ENCODE results near the gene IFNL4. TPM values are rescaled to one million over a fixed set of nuclear protein-coding genes. Genes with fewer than 3 reads are reported as not detected.

The IFNL4 gene
- total and polyA plus RNA-seq, 2 donors (not counting 1 experiment from before 2014, with no cell fraction given) = not detected

GRCh38 chr19:39205449-39205764 lies 43.2 kb downstream of the IFNL4 start:
- Histone ChIP-seq H3K36me3 (replicated peaks in 1 of 2; ENCODE audit: control extremely low read depth in 1 of 2, control insufficient read depth in 1 of 2, extremely low read depth in 1 of 2, insufficient read depth in 2 of 2, low read length in 1 of 2) (no peaks in the 10 kb centered on the region), H3K79me2 (ENCODE audit: control insufficient read depth, insufficient read depth, low read length) (no peaks in the 10 kb centered on the region), H3K4me2 (replicated peaks; ENCODE audit: low read depth, low read length, poor library complexity, severe bottlenecking) (no peak overlapping the region), H2AFZ (ENCODE audit: insufficient read depth, low read depth, low read length, poor library complexity, severe bottlenecking) (no peak overlapping the region), H3K27ac (ENCODE audit: low read length in 2 of 2) (no peak overlapping the region), H3K27me3 (replicated peaks in 1 of 4; ENCODE audit: control extremely low read depth in 1 of 4, control insufficient read depth in 3 of 4, insufficient read depth in 4 of 4, low read length in 3 of 4) (peaks cover 0 to 29% (median 9%) of the 10 kb centered on the region in 4 experiments), H4K20me1 (ENCODE audit: control insufficient read depth, insufficient read depth, low read length, poor library complexity, severe bottlenecking) (no peaks in the 10 kb centered on the region), H3K9ac (ENCODE audit: low read length) (no peak overlapping the region), H3K9me3 (ENCODE audit: control extremely low read depth in 1 of 3, control insufficient read depth in 2 of 3, insufficient read depth in 1 of 3, low read length in 2 of 3) (no peaks in the 10 kb centered on the region), H3K4me1 (ENCODE audit: control insufficient read depth in 2 of 2, insufficient read depth in 2 of 2, low read length in 2 of 2) (no peaks in the 10 kb centered on the region), H3K4me3 (ENCODE audit: control extremely low read depth in 1 of 5, extremely low read depth in 1 of 5, insufficient read depth in 1 of 5, low read depth in 2 of 5, low read length in 4 of 5) (no peak overlapping the region)
- no peaks in the 10 kb centered on the region for H3K4me1 Mint-ChIP-seq
- WGBS (ENCODE audit: insufficient coverage) = no CpG with 5 or more reads among the region's 3 CpGs
- H3K4me3 Mint-ChIP-seq = no peak overlapping the region
- intact Hi-C loops (cut with micrococcal nuclease) = no loop called here
- CTCF ChIA-PET = no interaction called here
- H3K27ac Mint-ChIP-seq = no peak overlapping the region
- ATAC-seq (ENCODE audit: low read depth) (no peak), DNase-seq (no peak)
- POLR2A ChIA-PET = no interaction called here
- peaks cover 44% of the 10 kb centered on the region for H3K27me3 Mint-ChIP-seq
- H3K9me3 Mint-ChIP-seq (ENCODE audit: insufficient read depth) = no peaks in the 10 kb centered on the region
- TF ChIP-seq CTCF (IDR thresholded peaks at IDR 0.05) = no peak
- no peak for TF ChIP-seq EZH2 (IDR thresholded peaks at IDR 0.05; ENCODE audit: borderline replicate concordance, insufficient read depth, low read depth, low read length, poor library complexity, severe bottlenecking)

- Mint-ChIP-seq H3K9me3 (ENCODE audit: insufficient read depth) (no peaks in the 10 kb centered on the region), H3K4me1 (no peaks in the 10 kb centered on the region), H3K4me3 (no peak within 1 kb of the TSS), H3K27ac (no peak within 1 kb of the TSS), H3K27me3 (peaks cover 53% of the 10 kb centered on the region)
- DNase-seq (no peak), ATAC-seq (ENCODE audit: low read depth) (no peak)
- no peaks in the 10 kb centered on the region for H3K36me3 ChIP-seq (replicated peaks in 1 of 2; ENCODE audit: control extremely low read depth in 1 of 2, control insufficient read depth in 1 of 2, extremely low read depth in 1 of 2, insufficient read depth in 2 of 2, low read length in 1 of 2)
- no peaks in the 10 kb centered on the region for H3K4me1 ChIP-seq (ENCODE audit: control insufficient read depth in 2 of 2, insufficient read depth in 2 of 2, low read length in 2 of 2)
- TF ChIP-seq CTCF (IDR thresholded peaks at IDR 0.05) = no peak
- no peak for TF ChIP-seq EZH2 (IDR thresholded peaks at IDR 0.05; ENCODE audit: borderline replicate concordance, insufficient read depth, low read depth, low read length, poor library complexity, severe bottlenecking)
- intact Hi-C loops (cut with micrococcal nuclease) = no loop called here
- H2AFZ ChIP-seq (ENCODE audit: insufficient read depth, low read depth, low read length, poor library complexity, severe bottlenecking) = no peak within 1 kb of the TSS
- POLR2A ChIA-PET = no interaction called here
- no peak within 1 kb of the TSS for H3K9ac ChIP-seq (ENCODE audit: low read length)
- no peak within 1 kb of the TSS for H3K27ac ChIP-seq (ENCODE audit: low read length in 2 of 2)
- H3K4me3 ChIP-seq (ENCODE audit: control extremely low read depth in 1 of 5, extremely low read depth in 1 of 5, insufficient read depth in 1 of 5, low read depth in 2 of 5, low read length in 4 of 5) = no peak within 1 kb of the TSS
- peaks cover 0 to 44% (median 11%) of the 10 kb centered on the region in 4 experiments for H3K27me3 ChIP-seq (replicated peaks in 1 of 4; ENCODE audit: control extremely low read depth in 1 of 4, control insufficient read depth in 3 of 4, insufficient read depth in 4 of 4, low read length in 3 of 4)
- no peaks in the 10 kb centered on the region for H3K9me3 ChIP-seq (ENCODE audit: control extremely low read depth in 1 of 3, control insufficient read depth in 2 of 3, insufficient read depth in 1 of 3, low read length in 2 of 3)
- H4K20me1 ChIP-seq (ENCODE audit: control insufficient read depth, insufficient read depth, low read length, poor library complexity, severe bottlenecking) = no peaks in the 10 kb centered on the region
- H3K4me2 ChIP-seq (replicated peaks; ENCODE audit: low read depth, low read length, poor library complexity, severe bottlenecking) = no peak within 1 kb of the TSS
- CTCF ChIA-PET = interaction anchor here (0.6 to 1.1 kb wide), 2 partner anchors 9 to 124 kb away, joined by 3 to 4 read pairs; no protein-coding TSS in a partner anchor
- H3K79me2 ChIP-seq (ENCODE audit: control insufficient read depth, insufficient read depth, low read length) = no peaks in the 10 kb centered on the region
- WGBS (ENCODE audit: insufficient coverage) = 31% methylated on average over 57 of the region's 57 CpGs
Measured at GRCh38 chr19:39203372-39204341, 45.0 kb downstream of the IFNL4 start, which contains the start of gene SYCN. Gene SYCN (minus strand): TSS chr19:39204263. CDS start chr19:39204254, 9 bp downstream.
